OCI-LY7 (cell line): ENCODE measurements around the gene RNF114. TPM values are rescaled to one million over a fixed set of nuclear protein-coding genes. Genes with fewer than 3 reads are reported as not detected.

Experiments
- BruUV-seq: library from RNA; stranded (reverse); fragments of 400-500 nt; replicated peaks from 2 replicates; lab custom pipeline; 2021; lab: Mats Ljungman, UMichigan
- CTCF ChIA-PET: fragments of 300-600 bp; sonication (Branson Sonifier 250); formaldehyde crosslinking; loops from one replicate; lab custom pipeline; 2022; ENCODE audit warnings: antibody characterized with exemption; ENCODE audit not compliant: unreplicated experiment; lab: Charles Lee
- POLR2A ChIA-PET: fragments of 300-600 bp; sonication (Branson Sonifier 250); formaldehyde crosslinking; loops from one replicate; lab custom pipeline; 2022; ENCODE audit warnings: antibody characterized with exemption; lab: Charles Lee
- DNase-seq: peaks from one replicate; pipeline ENCODE4 v3.0.0-alpha.2; 2015; ENCODE audit warnings: low spot score
- H2AFZ ChIP-seq: fragments of 200-600 bp; sonication (generic), shearing (Covaris generic); 2 replicates; pipeline ENCODE4 v1.6.1; 2014; ENCODE audit warnings: mild to moderate bottlenecking, antibody characterized with exemption, low read length, moderate library complexity
- H3K27ac ChIP-seq: fragments of 200-600 bp; sonication (generic); 2 replicates; pipeline ENCODE4 v1.5.1; 2014; ENCODE audit warnings: mixed run types, low read depth, mild to moderate bottlenecking, moderate library complexity, low read length, inconsistent platforms; ENCODE audit not compliant: poor library complexity, severe bottlenecking
- H3K36me3 ChIP-seq: fragments of 200-600 bp; sonication (generic); 2 replicates; pipeline ENCODE4 v1.6.1; 2014; ENCODE audit warnings: mild to moderate bottlenecking, antibody characterized with exemption, low read length, moderate library complexity, mixed read lengths; ENCODE audit not compliant: insufficient read depth
- H3K4me1 ChIP-seq: fragments of 200-600 bp; sonication (generic); 2 replicates; pipeline ENCODE4 v1.5.1; 2014; ENCODE audit warnings: mild to moderate bottlenecking, low read length; ENCODE audit not compliant: insufficient read depth, poor library complexity, severe bottlenecking
- H3K4me2 ChIP-seq: fragments of 200-600 bp; sonication (generic); 2 replicates; pipeline ENCODE4 v1.6.1; 2014; ENCODE audit warnings: mild to moderate bottlenecking, low read length
- H3K4me3 ChIP-seq: fragments of 200-600 bp; sonication (generic); 2 replicates; pipeline ENCODE4 v1.5.1; 2014; ENCODE audit warnings: mild to moderate bottlenecking, low read depth, low read length; ENCODE audit not compliant: poor library complexity, severe bottlenecking
- H3K79me2 ChIP-seq: fragments of 200-600 bp; sonication (generic); 2 replicates; pipeline ENCODE4 v1.6.1; 2016; ENCODE audit warnings: low read depth, mild to moderate bottlenecking, low read length, moderate library complexity, mixed read lengths; ENCODE audit not compliant: insufficient read depth
- H3K9me2 ChIP-seq: fragments of 200-600 bp; sonication (generic); 2 replicates; pipeline ENCODE4 v1.6.1; 2016; ENCODE audit warnings: mild to moderate bottlenecking, low read length, mixed read lengths; ENCODE audit not compliant: insufficient read depth
- H3K9me3 ChIP-seq: fragments of 200-600 bp; sonication (generic); 2 replicates; pipeline ENCODE4 v1.6.1; 2014; ENCODE audit warnings: mild to moderate bottlenecking, mixed run types, low read length, mixed read lengths
- H4K20me1 ChIP-seq: fragments of 200-600 bp; sonication (generic); 2 replicates; pipeline ENCODE4 v1.6.1; 2014; ENCODE audit warnings: mild to moderate bottlenecking, antibody characterized with exemption, low read length, moderate library complexity, mixed read lengths; ENCODE audit not compliant: insufficient read depth
- CTCF ChIP-seq: fragments of 200-600 bp; sonication (generic); conservative IDR thresholded peaks from 2 replicates; pipeline ENCODE4 v1.5.1; 2014; ENCODE audit warnings: mild to moderate bottlenecking, antibody characterized with exemption, low read length, moderate library complexity, mixed read lengths
- EZH2phosphoT487 ChIP-seq: fragments of 200-600 bp; sonication (generic); IDR thresholded peaks from 2 replicates; pipeline ENCODE4 v1.6.1; 2018; ENCODE audit warnings: low read depth, borderline replicate concordance, mild to moderate bottlenecking, mixed run types, antibody characterized with exemption, low read length, moderate library complexity, mixed read lengths
- intact Hi-C: fragments of 100-400 bp; cut with micrococcal nuclease; formaldehyde crosslinking; loops from one replicate; pipeline ENCODE4 v1.10.0; 2022; ENCODE audit not compliant: unreplicated experiment
- total RNA-seq, 2 experiments: library from RNA; depleted of rRNA in 1 of 2; stranded (reverse); fragments of >200 nt in 1 of 2; shearing (Covaris generic) in 1 of 2; gene quantifications; 2 replicates each; pipeline ENCODE4 v1.2.3, GENCODE V29; 2014 to 2022

The RNF114 gene
- total RNA-seq, 2 experiments from 2014 or later, result 48.4 to 62.4 TPM

GRCh38 chr20:49896204-49896603, 40.0 kb upstream of the RNF114 start:
- intact Hi-C loops, result no loop called here
- no TSS peak for BruUV-seq
- H3K4me1 ChIP-seq, result peaks cover 8% of the 10 kb centered on the region
- DNase-seq, result no peak
- no peak overlapping the region for H3K27ac ChIP-seq
- ChIA-PET CTCF (interaction anchor here (0.6 kb wide), 1 partner anchor 284 kb away, joined by 3 read pairs; no protein-coding TSS in a partner anchor), POLR2A (interaction anchor here (0.5 to 0.8 kb wide), 2 partner anchors 30 to 39 kb away, joined by 3 read pairs; no protein-coding TSS in a partner anchor)
- H2AFZ ChIP-seq, result no peak overlapping the region
- H3K36me3 ChIP-seq, result no peaks in the 10 kb centered on the region
- H3K4me3 ChIP-seq, result no peak overlapping the region
- H3K79me2 ChIP-seq, result no peaks in the 10 kb centered on the region
- no peaks in the 10 kb centered on the region for H3K9me3 ChIP-seq
- no peak overlapping the region for H3K4me2 ChIP-seq
- H3K9me2 ChIP-seq, result no peaks in the 10 kb centered on the region
- H4K20me1 ChIP-seq, result no peaks in the 10 kb centered on the region
- TF ChIP-seq EZH2phosphoT487 (no peak), CTCF (no peak)

- Histone ChIP-seq H3K36me3 (peaks cover 13% of the 10 kb centered on the region), H3K4me2 (no peak overlapping the region), H3K4me3 (no peak overlapping the region), H3K9me2 (no peaks in the 10 kb centered on the region), H4K20me1 (no peaks in the 10 kb centered on the region), H3K9me3 (no peaks in the 10 kb centered on the region), H2AFZ (no peak overlapping the region), H3K27ac (no peak overlapping the region), H3K4me1 (no peaks in the 10 kb centered on the region), H3K79me2 (no peaks in the 10 kb centered on the region)
- POLR2A ChIA-PET, result interaction anchor here (0.6 to 1.1 kb wide), 3 partner anchors 44 to 871 kb away, joined by 3 to 5 read pairs (median 3); no protein-coding TSS in a partner anchor
- CTCF ChIA-PET, result no interaction called here
- intact Hi-C loops, result no loop called here
- no peak for DNase-seq
- TF ChIP-seq CTCF, result no peak
- TF ChIP-seq EZH2phosphoT487, result no peak
- BruUV-seq, result no TSS peak
Observed at GRCh38 chr20:49899541-49900383, 36.4 kb upstream of the RNF114 start.

- ChIA-PET POLR2A (no interaction called here), CTCF (no interaction called here)
- H3K4me1 ChIP-seq, result no peaks in the 10 kb centered on the region
Observed at GRCh38 chr20:49901588-49901987, 34.6 kb upstream of the RNF114 start.

More at GRCh38 chr20:49901588-49901987, 34.6 kb upstream of the RNF114 start:
- H4K20me1 ChIP-seq, result no peaks in the 10 kb centered on the region
- no peak overlapping the region for H3K27ac ChIP-seq
- no TSS peak for BruUV-seq
- intact Hi-C loops, result no loop called here
- no peak for TF ChIP-seq CTCF
- no peak for TF ChIP-seq EZH2phosphoT487
- H2AFZ ChIP-seq, result no peak overlapping the region
- no peaks in the 10 kb centered on the region for H3K9me3 ChIP-seq
- no peak for DNase-seq
- H3K9me2 ChIP-seq, result no peaks in the 10 kb centered on the region
- no peak overlapping the region for H3K4me3 ChIP-seq
- H3K79me2 ChIP-seq, result no peaks in the 10 kb centered on the region
- H3K36me3 ChIP-seq, result peaks cover 31% of the 10 kb centered on the region
- no peak overlapping the region for H3K4me2 ChIP-seq
